A673 (cell line): Measurements from ENCODE around the gene CD300A. TPM values are rescaled to one million over a fixed set of nuclear protein-coding genes. Genes with fewer than 3 reads are reported as not detected.

Source experiments
- BruUV-seq: library from RNA; stranded (reverse); fragments of 400-500 nt; replicated peaks from 2 replicates; lab custom pipeline; 2021; lab: Mats Ljungman, UMichigan
- CTCF ChIA-PET: fragments of 300-600 bp; sonication (Branson Sonifier 250); formaldehyde crosslinking; loops from one replicate; lab custom pipeline; 2022; ENCODE audit warnings: antibody characterized with exemption; lab: Charles Lee
- POLR2A ChIA-PET: fragments of 300-600 bp; sonication (Branson Sonifier 250); formaldehyde crosslinking; loops from one replicate; lab custom pipeline; 2022; ENCODE audit warnings: antibody characterized with exemption; ENCODE audit not compliant: low non-redundant PET; lab: Charles Lee
- DNase-seq: peaks from one replicate; pipeline ENCODE4 v3.0.0-alpha.2; 2015; ENCODE audit warnings: low spot score
- H3K27ac ChIP-seq: fragments of 200-600 bp; sonication (generic); 2 replicates; pipeline ENCODE4 v1.5.1; 2016; ENCODE audit warnings: mixed run types, low read depth, mild to moderate bottlenecking, mixed read lengths, antibody characterized with exemption, low read length; ENCODE audit not compliant: poor library complexity, severe bottlenecking
- H3K27me3 ChIP-seq: fragments of 200-600 bp; sonication (generic); replicated peaks from 2 replicates; pipeline ENCODE4 v1.6.1; 2017; ENCODE audit warnings: mixed run types, low read depth, mild to moderate bottlenecking, mixed read lengths, antibody characterized with exemption, low read length; ENCODE audit not compliant: insufficient read depth, poor library complexity
- H3K36me3 ChIP-seq: fragments of 200-600 bp; sonication (generic); 2 replicates; pipeline ENCODE4 v1.6.1; 2016; ENCODE audit warnings: mixed run types, mild to moderate bottlenecking, mixed read lengths, antibody characterized with exemption, low read length; ENCODE audit not compliant: insufficient read depth, poor library complexity, severe bottlenecking
- H3K4me1 ChIP-seq: fragments of 200-600 bp; sonication (generic); 2 replicates; pipeline ENCODE4 v1.6.1; 2017; ENCODE audit warnings: mixed run types, mild to moderate bottlenecking, mixed read lengths, antibody characterized with exemption, low read length; ENCODE audit not compliant: insufficient read depth, poor library complexity, severe bottlenecking
- H3K4me3 ChIP-seq: fragments of 200-600 bp; sonication (generic); 2 replicates; pipeline ENCODE4 v1.5.1; 2016; ENCODE audit warnings: low read depth, mixed run types, mild to moderate bottlenecking, mixed read lengths, low read length; ENCODE audit not compliant: poor library complexity, severe bottlenecking
- H3K9me3 ChIP-seq: fragments of 200-600 bp; sonication (generic); 2 replicates; pipeline ENCODE4 v1.6.1; 2016; ENCODE audit warnings: mixed run types, low read depth, mild to moderate bottlenecking, mixed read lengths, antibody characterized with exemption, low read length; ENCODE audit not compliant: poor library complexity, severe bottlenecking
- CTCF ChIP-seq: fragments of 300-800, 200-600 bp; sonication (generic); conservative IDR thresholded peaks from 2 replicates; pipeline ENCODE4 v1.5.1; 2017; ENCODE audit warnings: low read depth, mild to moderate bottlenecking, antibody characterized with exemption, low read length, moderate library complexity, mixed read lengths
- EZH2 ChIP-seq: fragments of 200-600 bp; sonication (generic); IDR thresholded peaks from 2 replicates; pipeline ENCODE4 v1.6.1; 2017; ENCODE audit warnings: borderline replicate concordance, low read depth, mild to moderate bottlenecking, mixed read lengths, antibody characterized with exemption, low read length; ENCODE audit not compliant: poor library complexity, severe bottlenecking
- intact Hi-C: fragments of 100-400 bp; cut with micrococcal nuclease; formaldehyde crosslinking; loops from one replicate; pipeline ENCODE4 v1.10.0; 2022; ENCODE audit not compliant: unreplicated experiment
- total RNA-seq: library from RNA; stranded (reverse); gene quantifications from 2 replicates; pipeline ENCODE4 v1.2.3, GENCODE V29; 2021

CD300A gene
- total RNA-seq, 1 experiment from 2014 or later: not detected

- Histone ChIP-seq H3K4me1 (peaks cover 14% of the 10 kb centered on the region), H3K4me3 (peak within 1 kb of the TSS; percentile 48), H3K27ac (no peak within 1 kb of the TSS), H3K36me3 (no peaks in the 10 kb centered on the region), H3K9me3 (no peaks in the 10 kb centered on the region), H3K27me3 (peaks cover 44% of the 10 kb centered on the region)
- no TSS peak for BruUV-seq
- TF ChIP-seq CTCF (no peak), EZH2 (no peak)
- intact Hi-C loops: no loop called here
- POLR2A ChIA-PET: no interaction called here
- CTCF ChIA-PET: no interaction called here
- peak; percentile 40 for DNase-seq
These were observed 34.6 kb upstream of the CD300A start, which contains the start of gene GPRC5C for GRCh38 chr17:74431568-74432423. Gene GPRC5C, plus strand, starts transcription at chr17:74432088. Its CDS starts 7,689 bp downstream, at chr17:74439777.

- intact Hi-C loops: no loop called here
- peaks cover 44% of the 10 kb centered on the region for H3K27me3 ChIP-seq
- H3K9me3 ChIP-seq: peaks cover under 1% of the 10 kb centered on the region
- peaks cover 14% of the 10 kb centered on the region for H3K4me1 ChIP-seq
- H3K27ac ChIP-seq: no peak overlapping the region
- H3K36me3 ChIP-seq: no peaks in the 10 kb centered on the region
- POLR2A ChIA-PET: no interaction called here
- BruUV-seq: no TSS peak
- no peak for DNase-seq
- CTCF ChIA-PET: no interaction called here
- TF ChIP-seq CTCF (no peak), EZH2 (no peak)
- H3K4me3 ChIP-seq: peak overlapping the region; percentile 48
These were observed 34.1 kb upstream of the CD300A start for GRCh38 chr17:74432424-74432690.

- POLR2A ChIA-PET: no interaction called here
- no peak overlapping the region for H3K27ac ChIP-seq
- peak overlapping the region; percentile 48 for H3K4me3 ChIP-seq
- DNase-seq: no peak
- TF ChIP-seq CTCF (no peak), EZH2 (no peak)
- peaks cover 6% of the 10 kb centered on the region for H3K9me3 ChIP-seq
- H3K4me1 ChIP-seq: peaks cover 14% of the 10 kb centered on the region
- CTCF ChIA-PET: no interaction called here
- H3K27me3 ChIP-seq: peaks cover 44% of the 10 kb centered on the region
- intact Hi-C loops: no loop called here
- no TSS peak for BruUV-seq
- H3K36me3 ChIP-seq: no peaks in the 10 kb centered on the region
These were observed 33.6 kb upstream of the CD300A start for GRCh38 chr17:74432766-74433391.
